MCF 10A (cell line): Measurements from ENCODE around the gene SNX32. TPM values are rescaled to one million over a fixed set of nuclear protein-coding genes. Genes with fewer than 3 reads are reported as not detected.

Source experiments
- BruUV-seq: library from RNA; stranded (reverse); fragments of 400-500 nt; replicated peaks from 2 replicates; lab custom pipeline; 2021; lab: Mats Ljungman, UMichigan
- CTCF ChIA-PET: fragments of 300-600 bp; sonication (Branson Sonifier 250); formaldehyde crosslinking; extraction: SDS; loops from one replicate; lab custom pipeline; 2021; ENCODE audit warnings: antibody characterized with exemption, inconsistent platforms; lab: Yijun Ruan, JAX
- POLR2A ChIA-PET: fragments of 300-600, 350-650 bp; sonication (Branson Sonifier 250); formaldehyde crosslinking; extraction: SDS; loops from one replicate; lab custom pipeline; 2020; ENCODE audit warnings: antibody characterized with exemption, inconsistent platforms; lab: Yijun Ruan, JAX
- DNase-seq: peaks from one replicate; pipeline ENCODE4 v3.0.0-alpha.2; 2018; ENCODE audit not compliant: unreplicated experiment
- H3K27ac Mint-ChIP-seq: one replicate; pipeline ENCODE4 v1.8.0; 2022; ENCODE audit warnings: mild to moderate bottlenecking, low read depth, mixed read lengths; ENCODE audit not compliant: unreplicated experiment
- H3K27me3 Mint-ChIP-seq: one replicate; pipeline ENCODE4 v1.8.0; 2022; ENCODE audit warnings: mixed read lengths; ENCODE audit not compliant: insufficient read depth, unreplicated experiment
- H3K36me3 Mint-ChIP-seq: one replicate; pipeline ENCODE4 v1.8.0; 2022; ENCODE audit warnings: mild to moderate bottlenecking, moderate library complexity, mixed read lengths; ENCODE audit not compliant: insufficient read depth, unreplicated experiment
- H3K4me1 Mint-ChIP-seq: one replicate; pipeline ENCODE4 v1.8.0; 2022; ENCODE audit warnings: mixed read lengths; ENCODE audit not compliant: insufficient read depth, unreplicated experiment
- H3K4me3 Mint-ChIP-seq: one replicate; pipeline ENCODE4 v1.8.0; 2022; ENCODE audit warnings: mild to moderate bottlenecking, moderate library complexity, mixed read lengths; ENCODE audit not compliant: unreplicated experiment
- H3K9me3 Mint-ChIP-seq: one replicate; pipeline ENCODE4 v1.8.0; 2022; ENCODE audit warnings: mixed read lengths; ENCODE audit not compliant: unreplicated experiment
- intact Hi-C: fragments of 100-400 bp; cut with micrococcal nuclease; formaldehyde crosslinking; loops from 2 replicates; pipeline ENCODE4 v1.14.1; 2022
- total RNA-seq: library from RNA; stranded (reverse); gene quantifications from 2 replicates; pipeline ENCODE4 v1.2.3, GENCODE V29; 2022
- TF ChIP-seq, protein P1 (sequence below): fragments of 200-600 bp; IDR thresholded peaks from one replicate; pipeline ENCODE4 v1.8.0; 2022; ENCODE audit warnings: antibody characterized with exemption, mild to moderate bottlenecking; ENCODE audit not compliant: unreplicated experiment

The SNX32 gene
- total RNA-seq, 1 experiment from 2014 or later: not detected

DNA sequence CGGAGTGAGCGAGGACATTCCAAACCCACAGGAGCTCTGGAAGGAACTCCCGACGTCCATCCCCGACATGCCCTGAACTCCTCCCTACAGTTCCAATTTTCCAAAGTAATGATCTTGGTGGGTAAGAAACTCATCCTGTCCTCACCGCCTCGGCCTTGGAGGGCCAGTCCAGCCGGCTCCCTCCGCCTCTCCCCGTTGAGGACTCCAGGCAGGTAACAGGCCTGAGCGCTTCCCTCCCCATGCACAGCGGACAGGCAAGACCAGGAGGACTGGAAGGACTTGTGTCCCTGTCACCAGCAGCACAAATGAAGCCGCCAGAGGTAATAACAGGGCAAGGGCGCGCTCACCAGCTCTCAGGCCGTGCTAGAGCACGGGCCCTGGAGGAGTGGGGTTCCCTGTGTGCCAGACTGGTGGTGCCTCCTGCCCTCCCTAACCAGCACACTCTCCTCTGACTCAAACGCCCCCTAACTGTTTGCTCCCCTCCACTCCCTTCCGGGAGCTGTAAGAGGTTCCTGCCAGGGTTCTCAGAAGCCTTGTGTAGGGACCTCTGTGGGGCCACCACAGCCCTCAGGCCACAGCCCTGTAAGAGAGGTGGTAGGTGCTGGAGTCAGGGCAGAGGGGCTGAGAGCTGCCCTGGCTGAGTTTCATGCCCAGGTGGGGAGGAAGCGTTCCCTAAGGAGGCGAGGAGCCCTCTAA lies 29.8 kb upstream of the SNX32 start:
- POLR2A ChIA-PET: interaction anchor here (1.1 kb wide), 1 partner anchor 13 kb away, joined by 4 read pairs; no protein-coding TSS in a partner anchor
- TF ChIP-seq, protein P1, sequence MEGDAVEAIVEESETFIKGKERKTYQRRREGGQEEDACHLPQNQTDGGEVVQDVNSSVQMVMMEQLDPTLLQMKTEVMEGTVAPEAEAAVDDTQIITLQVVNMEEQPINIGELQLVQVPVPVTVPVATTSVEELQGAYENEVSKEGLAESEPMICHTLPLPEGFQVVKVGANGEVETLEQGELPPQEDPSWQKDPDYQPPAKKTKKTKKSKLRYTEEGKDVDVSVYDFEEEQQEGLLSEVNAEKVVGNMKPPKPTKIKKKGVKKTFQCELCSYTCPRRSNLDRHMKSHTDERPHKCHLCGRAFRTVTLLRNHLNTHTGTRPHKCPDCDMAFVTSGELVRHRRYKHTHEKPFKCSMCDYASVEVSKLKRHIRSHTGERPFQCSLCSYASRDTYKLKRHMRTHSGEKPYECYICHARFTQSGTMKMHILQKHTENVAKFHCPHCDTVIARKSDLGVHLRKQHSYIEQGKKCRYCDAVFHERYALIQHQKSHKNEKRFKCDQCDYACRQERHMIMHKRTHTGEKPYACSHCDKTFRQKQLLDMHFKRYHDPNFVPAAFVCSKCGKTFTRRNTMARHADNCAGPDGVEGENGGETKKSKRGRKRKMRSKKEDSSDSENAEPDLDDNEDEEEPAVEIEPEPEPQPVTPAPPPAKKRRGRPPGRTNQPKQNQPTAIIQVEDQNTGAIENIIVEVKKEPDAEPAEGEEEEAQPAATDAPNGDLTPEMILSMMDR: no peak
- intact Hi-C loops: no loop called here
- Mint-ChIP-seq H3K9me3 (no peaks in the 10 kb centered on the region), H3K4me3 (no peak overlapping the region), H3K27ac (no peak overlapping the region), H3K4me1 (no peaks in the 10 kb centered on the region), H3K27me3 (peaks cover 10% of the 10 kb centered on the region), H3K36me3 (no peaks in the 10 kb centered on the region)
- no peak for DNase-seq
- CTCF ChIA-PET: interaction anchor here (0.6 to 2.2 kb wide), 2 partner anchors 24 to 550 kb away, joined by 3 to 9 read pairs; no protein-coding TSS in a partner anchor
- no TSS peak for BruUV-seq

GRCh38 chr11:65806979-65807378 lies 26.8 kb upstream of the SNX32 start:
- POLR2A ChIA-PET: interaction anchor here (1.0 kb wide), 2 partner anchors 9 to 95 kb away, joined by 3 read pairs; partner anchors contain the start of gene KAT5

DNA sequence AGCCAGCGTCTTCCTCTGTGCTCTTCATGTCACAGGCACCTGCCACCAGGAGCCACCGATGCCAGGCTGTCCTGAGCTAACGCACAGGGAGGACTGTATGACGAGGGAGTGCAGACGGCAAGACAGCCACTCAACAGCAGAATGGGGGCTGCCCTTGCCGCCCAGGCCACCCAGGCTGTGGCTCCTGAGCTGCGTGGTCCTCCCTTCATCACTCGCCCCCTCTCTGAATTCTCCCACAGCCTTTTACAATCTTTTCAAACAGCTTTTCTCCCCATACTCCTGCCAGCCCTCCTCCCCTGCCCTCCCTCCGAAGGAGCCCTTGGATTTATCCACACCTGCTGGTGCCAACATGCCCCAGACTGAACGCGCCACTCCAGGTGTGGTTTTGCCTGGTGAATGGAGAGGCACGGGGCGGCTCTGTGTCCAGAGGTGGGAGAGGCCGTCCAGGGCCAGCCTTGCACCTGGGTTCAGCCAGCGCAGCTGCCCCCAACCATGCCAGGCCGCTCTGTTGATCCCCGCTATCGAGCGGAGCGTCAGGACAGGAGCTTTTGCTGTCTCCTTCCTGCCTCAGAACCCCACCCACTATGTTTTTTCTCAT lies 24.9 kb upstream of the SNX32 start:
- TF ChIP-seq, protein P1: no peak
- Mint-ChIP-seq H3K27ac (no peak overlapping the region), H3K9me3 (no peaks in the 10 kb centered on the region), H3K4me1 (peaks cover 4% of the 10 kb centered on the region), H3K27me3 (peaks cover 14% of the 10 kb centered on the region), H3K4me3 (no peak overlapping the region), H3K36me3 (no peaks in the 10 kb centered on the region)
- intact Hi-C loops: no loop called here
- BruUV-seq: no TSS peak
- ChIA-PET POLR2A (interaction anchor here (1.1 kb wide), 1 partner anchor 24 kb away, joined by 5 read pairs; no protein-coding TSS in a partner anchor), CTCF (interaction anchor here (0.9 to 3.3 kb wide), 3 partner anchors 8 to 31 kb away, joined by 3 to 15 read pairs (median 10); partner anchors contain the start of gene AP5B1)
- DNase-seq: no peak

More at GRCh38 chr11:65806979-65807378, 26.8 kb upstream of the SNX32 start:
- DNase-seq: no peak
- intact Hi-C loops: no loop called here
- Mint-ChIP-seq H3K4me3 (no peak overlapping the region), H3K36me3 (no peaks in the 10 kb centered on the region), H3K27ac (no peak overlapping the region), H3K4me1 (peaks cover 4% of the 10 kb centered on the region), H3K27me3 (peaks cover 14% of the 10 kb centered on the region), H3K9me3 (no peaks in the 10 kb centered on the region)
- TF ChIP-seq, protein P1: no peak
- BruUV-seq: no TSS peak
- CTCF ChIA-PET: interaction anchor here (0.6 to 3.3 kb wide), 6 partner anchors 10 to 199 kb away, joined by 3 to 15 read pairs (median 3); partner anchors contain the start of gene AP5B1

DNA sequence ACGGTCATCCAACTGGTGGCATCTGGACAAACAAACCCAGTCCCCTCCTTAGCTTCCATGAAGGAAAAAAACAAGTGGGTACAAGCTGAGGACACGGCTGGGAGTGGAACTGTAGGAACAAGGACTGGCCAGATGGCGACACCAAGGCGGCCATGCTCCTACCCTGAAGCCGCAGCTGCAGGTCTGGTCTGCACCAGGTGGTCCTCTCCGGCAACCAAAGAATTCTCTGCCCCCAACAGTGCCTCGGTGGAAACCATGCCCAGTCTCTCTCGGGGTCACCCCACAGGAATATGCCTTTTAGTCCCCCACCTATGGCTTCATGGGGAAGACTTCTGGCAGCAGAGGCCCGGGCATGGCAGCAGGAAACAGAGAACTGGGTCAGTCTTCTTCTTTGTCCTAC lies 24.3 kb upstream of the SNX32 start:
- Mint-ChIP-seq H3K4me1 (peaks cover 4% of the 10 kb centered on the region), H3K4me3 (no peak overlapping the region), H3K9me3 (no peaks in the 10 kb centered on the region), H3K36me3 (no peaks in the 10 kb centered on the region), H3K27ac (no peak overlapping the region), H3K27me3 (peaks cover 14% of the 10 kb centered on the region)
- intact Hi-C loops: no loop called here
- ChIA-PET POLR2A (interaction anchor here (0.9 to 1.1 kb wide), 2 partner anchors 25 to 97 kb away, joined by 3 to 5 read pairs; partner anchors contain the start of gene KAT5), CTCF (interaction anchor here (0.9 to 3.3 kb wide), 3 partner anchors 29 to 65 kb away, joined by 3 to 15 read pairs (median 3); partner anchors contain the start of gene AP5B1)
- no TSS peak for BruUV-seq
- TF ChIP-seq, protein P1: no peak
- no peak for DNase-seq
